B cell (primary cell): ENCODE measurements around the gene IL10RA. TPM values are rescaled to one million over a fixed set of nuclear protein-coding genes. Genes with fewer than 3 reads are reported as not detected.

ENCODE experiments used
- ATAC-seq: fragments of 200-7000 bp; cut with Tn5 transposase; one replicate; pipeline ENCODE4 v1.10.0; 2021; ENCODE audit warnings: low read depth, mild to moderate bottlenecking, moderate number of reproducible peaks, moderate library complexity
- CTCF ChIA-PET: fragments of 350-600 bp; sonication (Branson Sonifier 250); formaldehyde crosslinking; loops from one replicate; lab custom pipeline; 2021; ENCODE audit warnings: antibody characterized with exemption, inconsistent platforms; lab: Charles Lee
- POLR2A ChIA-PET: fragments of 350-600 bp; sonication (Branson Sonifier 250); formaldehyde crosslinking; loops from one replicate; lab custom pipeline; 2021; ENCODE audit warnings: antibody characterized with exemption; lab: Charles Lee
- DNase-seq: peaks from one replicate; pipeline ENCODE4 v3.0.0; 2013
- H2AFZ ChIP-seq: 2 replicates; pipeline ENCODE4 v1.6.1; 2012; ENCODE audit warnings: mild to moderate bottlenecking, low read depth, low read length; ENCODE audit not compliant: insufficient read depth, poor library complexity, severe bottlenecking
- H3K27ac ChIP-seq, 2 donors: 1 replicate in 1 of 2; 2 replicates in 1 of 2; pipeline ENCODE4 v1.5.1; 2012 to 2013; ENCODE audit warnings: low read length in 2 of 2, mild to moderate bottlenecking in 2 of 2, moderate library complexity in 1 of 2
- H3K27me3 ChIP-seq, 4 experiments: fragments of 200-600 bp in 1 of 4; sonication (generic) in 1 of 4; replicated peaks in 1 of 4; 1 replicate in 2 of 4; 2 replicates in 2 of 4; pipeline versions ENCODE4 v1.6.1 to v1.7.0; 2013 to 2016; ENCODE audit warnings: low read length in 3 of 4, mild to moderate bottlenecking in 2 of 4, mixed read lengths in 1 of 4, moderate library complexity in 1 of 4; ENCODE audit not compliant: insufficient read depth in 4 of 4, control insufficient read depth in 3 of 4; ENCODE audit errors: control extremely low read depth in 1 of 4
- H3K36me3 ChIP-seq, 2 experiments: replicated peaks in 1 of 2; 1 replicate in 1 of 2; 2 replicates in 1 of 2; pipeline versions ENCODE4 v1.6.1 to v1.7.1; 2013; ENCODE audit warnings: low read length in 1 of 2; ENCODE audit not compliant: insufficient read depth in 2 of 2, control insufficient read depth in 1 of 2; ENCODE audit errors: control extremely low read depth in 1 of 2, extremely low read depth in 1 of 2
- H3K4me1 ChIP-seq, 2 donors: fragments of 200-600 bp in 1 of 2; sonication (generic) in 1 of 2; 1 replicate in 1 of 2; 2 replicates in 1 of 2; pipeline versions ENCODE4 v1.5.1 to v1.6.1; 2013 to 2017; ENCODE audit warnings: low read length in 2 of 2; ENCODE audit not compliant: control insufficient read depth in 2 of 2, insufficient read depth in 2 of 2
- H3K4me2 ChIP-seq: replicated peaks from 2 replicates; pipeline ENCODE3; 2012; ENCODE audit warnings: mild to moderate bottlenecking, low read depth, low read length; ENCODE audit not compliant: poor library complexity, severe bottlenecking
- H3K4me3 ChIP-seq, 5 experiments: fragments of 200-600 bp in 1 of 5; sonication (generic) in 1 of 5; 1 replicate in 3 of 5; 2 replicates in 2 of 5; pipeline versions ENCODE4 v1.5.1 to v1.7.0; 2011 to 2016; ENCODE audit warnings: low read length in 4 of 5, mild to moderate bottlenecking in 4 of 5, low read depth in 2 of 5, control low read depth in 1 of 5, moderate library complexity in 1 of 5; ENCODE audit not compliant: insufficient read depth in 1 of 5; ENCODE audit errors: control extremely low read depth in 1 of 5, extremely low read depth in 1 of 5
- H3K79me2 ChIP-seq: fragments of 200-600 bp; sonication (generic); one replicate; pipeline ENCODE4 v1.6.0; 2016; ENCODE audit warnings: low read length; ENCODE audit not compliant: control insufficient read depth, insufficient read depth
- H3K9ac ChIP-seq: fragments of 200-600 bp; sonication (generic); 2 replicates; pipeline ENCODE4 v1.6.1; 2017; ENCODE audit warnings: mild to moderate bottlenecking, low read length, moderate library complexity
- H3K9me3 ChIP-seq, 3 donors: one replicate each; pipeline versions ENCODE4 v1.6.1 to v1.7.1; 2013; ENCODE audit warnings: low read length in 2 of 3; ENCODE audit not compliant: control insufficient read depth in 2 of 3, insufficient read depth in 1 of 3; ENCODE audit errors: control extremely low read depth in 1 of 3
- H4K20me1 ChIP-seq: 2 replicates; pipeline ENCODE4 v1.6.0; 2012; ENCODE audit warnings: mild to moderate bottlenecking, low read length; ENCODE audit not compliant: insufficient read depth, control insufficient read depth, poor library complexity, severe bottlenecking
- H3K27ac Mint-ChIP-seq: one replicate; pipeline ENCODE4 v1.8.0; 2021; ENCODE audit warnings: mixed read lengths
- H3K27me3 Mint-ChIP-seq: one replicate; pipeline ENCODE4 v1.8.0; 2021; ENCODE audit warnings: mixed read lengths
- H3K4me1 Mint-ChIP-seq: one replicate; pipeline ENCODE4 v1.8.0; 2021; ENCODE audit warnings: mixed read lengths
- H3K4me3 Mint-ChIP-seq: one replicate; pipeline ENCODE4 v1.8.0; 2021; ENCODE audit warnings: mixed read lengths
- H3K9me3 Mint-ChIP-seq: one replicate; pipeline ENCODE4 v1.8.0; 2022; ENCODE audit warnings: mixed read lengths; ENCODE audit not compliant: insufficient read depth
- CTCF ChIP-seq: fragments of 200-600 bp; IDR thresholded peaks from one replicate; pipeline ENCODE4 v1.8.0; 2022; ENCODE audit warnings: antibody characterized with exemption, mild to moderate bottlenecking
- EZH2 ChIP-seq: IDR thresholded peaks from 2 replicates; pipeline ENCODE4 v1.6.1; 2012; ENCODE audit warnings: borderline replicate concordance, low read depth, mild to moderate bottlenecking, moderate library complexity, low read length; ENCODE audit not compliant: insufficient read depth, poor library complexity, severe bottlenecking
- WGBS: methylation state at CpG from one replicate; pipeline ENCODE4 v1.1.5; 2013; ENCODE audit warnings: missing lambda C conversion rate; ENCODE audit not compliant: insufficient coverage; 5-methylcytosine and 5-hydroxymethylcytosine counted together
- intact Hi-C: fragments of 100-400 bp; cut with micrococcal nuclease; formaldehyde crosslinking; loops from one replicate; pipeline ENCODE4 v1.10.0; 2022
- polyA plus RNA-seq: library from polyadenylated mRNA; depleted of rRNA; stranded (reverse); fragments of >200 nt; gene quantifications from 2 replicates; pipeline ENCODE4 v1.2.3, GENCODE V29; 2012
- total RNA-seq, 2 donors: library from RNA; stranded (reverse); fragments of 120-200 nt in 1 of 2; gene quantifications; 1 replicate in 1 of 2; 2 replicates in 1 of 2; pipeline versions ENCODE4 v1.2.3 to v1.2.4, GENCODE V29; 2013 to 2022

Gene IL10RA
- total and polyA plus RNA-seq, 2 donors (not counting 1 experiment from before 2014, with no cell fraction given), result 73.3 to 417 TPM

GRCh38 chr11:117984476-117984875 is 1.7 kb upstream of the IL10RA start:
- WGBS, result 85% methylated on average over 3 of the region's 4 CpGs
- H3K27me3 Mint-ChIP-seq, result no peaks in the 10 kb centered on the region
- no peak for TF ChIP-seq CTCF
- TF ChIP-seq EZH2, result no peak
- Histone ChIP-seq H3K27ac (peak overlapping the region in 1 of 2 donors; percentile 94), H3K4me3 (no peak overlapping the region), H4K20me1 (peaks cover 28% of the 10 kb centered on the region), H3K9me3 (no peaks in the 10 kb centered on the region), H3K4me2 (no peak overlapping the region), H3K79me2 (peaks cover 37% of the 10 kb centered on the region), H3K4me1 (peaks cover 53 to 74% of the 10 kb centered on the region in 2 donors), H3K36me3 (peaks cover 5 to 19% of the 10 kb centered on the region in 2 experiments), H2AFZ (no peak overlapping the region), H3K27me3 (no peaks in the 10 kb centered on the region), H3K9ac (no peak overlapping the region)
- H3K9me3 Mint-ChIP-seq, result no peaks in the 10 kb centered on the region
- DNase-seq, result no peak
- peak overlapping the region; percentile 92 for H3K4me3 Mint-ChIP-seq
- peak overlapping the region; percentile 86 for H3K27ac Mint-ChIP-seq
- POLR2A ChIA-PET, result interaction anchor here (1.0 to 21.8 kb wide), 3 partner anchors 20 to 68 kb away, joined by 4 to 346 read pairs (median 87); no protein-coding TSS in a partner anchor
- H3K4me1 Mint-ChIP-seq, result peaks cover 77% of the 10 kb centered on the region
- no peak for ATAC-seq
- CTCF ChIA-PET, result interaction anchor here (1.0 to 8.4 kb wide), 4 partner anchors 22 to 68 kb away, joined by 4 to 110 read pairs (median 27); no protein-coding TSS in a partner anchor
- intact Hi-C loops, result no loop called here

GRCh38 chr11:117986981-117987574 is 884 bp downstream of the IL10RA start:
- ATAC-seq (no peak), DNase-seq (peak; percentile 78)
- Histone ChIP-seq H3K36me3 (peaks cover 11 to 44% of the 10 kb centered on the region in 2 experiments), H3K4me2 (peak overlapping the region; percentile 98), H3K4me1 (peaks cover 56 to 83% of the 10 kb centered on the region in 2 donors), H3K9ac (peak overlapping the region; percentile 96), H3K4me3 (peak overlapping the region; percentile 82 to 99 (median 98)), H3K9me3 (no peaks in the 10 kb centered on the region), H3K27me3 (no peaks in the 10 kb centered on the region), H4K20me1 (peaks cover 33% of the 10 kb centered on the region), H3K27ac (peak overlapping the region; percentile 93 to 94), H2AFZ (peak overlapping the region; percentile 92), H3K79me2 (peaks cover 46% of the 10 kb centered on the region)
- H3K9me3 Mint-ChIP-seq, result no peaks in the 10 kb centered on the region
- peak overlapping the region; percentile 92 for H3K4me3 Mint-ChIP-seq
- no peak for TF ChIP-seq EZH2
- no peak for TF ChIP-seq CTCF
- H3K27me3 Mint-ChIP-seq, result no peaks in the 10 kb centered on the region
- CTCF ChIA-PET, result interaction anchor here (1.0 to 8.4 kb wide), 15 partner anchors 11 to 179 kb away, joined by 3 to 110 read pairs (median 8); no protein-coding TSS in a partner anchor
- H3K27ac Mint-ChIP-seq, result peak overlapping the region; percentile 94
- POLR2A ChIA-PET, result interaction anchor here (1.7 to 21.8 kb wide), 9 partner anchors 11 to 172 kb away, joined by 4 to 346 read pairs (median 13); no protein-coding TSS in a partner anchor
- H3K4me1 Mint-ChIP-seq, result peaks cover 78% of the 10 kb centered on the region
- WGBS, result 67% methylated on average over 7 of the region's 15 CpGs
- intact Hi-C loops, result loop anchor here (1.0 to 2.0 kb wide), 6 partner anchors 14 to 172 kb away; no protein-coding TSS in a partner anchor
